DMS114 treated with DMSO at 0.1 percent for 48 hours (cell line): ENCODE results near the gene KIF26B.
"Not testable (repeated sequence)": the region's sequence is repeated elsewhere in the genome, so short reads cannot be mapped to it uniquely, and the experiment has no call there.

Experiments
- DNase-seq: peaks from one replicate; lab custom pipeline; 2025; ENCODE audit not compliant: unreplicated experiment; lab: John Stamatoyannopoulos, UW

The KIF26B gene

GRCh38 chr1:245345191-245345884, 190.6 kb downstream of the KIF26B start:
- peak; percentile 18 for DNase-seq

GRCh38 chr1:245348626-245349025, 193.8 kb downstream of the KIF26B start:
- DNase-seq = no peak

- no peak for DNase-seq
Observed at GRCh38 chr1:245353411-245353810, 198.6 kb downstream of the KIF26B start.

GRCh38 chr1:245353915-245354775, 199.4 kb downstream of the KIF26B start:
- DNase-seq = no peak

GRCh38 chr1:245355851-245356630, 201.3 kb downstream of the KIF26B start:
- DNase-seq = not testable (repeated sequence)

- DNase-seq = no peak
Observed at GRCh38 chr1:245356891-245357585, 202.3 kb downstream of the KIF26B start.

GRCh38 chr1:245359101-245359680, 204.4 kb downstream of the KIF26B start:
- not testable (repeated sequence) for DNase-seq

GRCh38 chr1:245361065-245361464, 206.3 kb downstream of the KIF26B start:
- DNase-seq = no peak

- DNase-seq = no peak
Observed at GRCh38 chr1:245361951-245362350, 207.2 kb downstream of the KIF26B start.

GRCh38 chr1:245363461-245364200, 208.8 kb downstream of the KIF26B start:
- no peak for DNase-seq

- DNase-seq = no peak
Observed at GRCh38 chr1:245365095-245366020, 210.6 kb downstream of the KIF26B start.

- DNase-seq = no peak
Observed at GRCh38 chr1:245366886-245367285, 212.1 kb downstream of the KIF26B start.

- no peak for DNase-seq
Observed at GRCh38 chr1:245370175-245370825, 215.5 kb downstream of the KIF26B start.

GRCh38 chr1:245370905-245371581, 216.3 kb downstream of the KIF26B start:
- no peak for DNase-seq

GRCh38 chr1:245373131-245373530, 218.3 kb downstream of the KIF26B start:
- DNase-seq = no peak

- DNase-seq = no peak
Observed at GRCh38 chr1:245375789-245376460, 221.1 kb downstream of the KIF26B start.

GRCh38 chr1:245377854-245378253, 223.1 kb downstream of the KIF26B start:
- DNase-seq = no peak
